SU-DHL-6 (cell line): Measurements from ENCODE around the gene FBXL20.
"Not testable (repeated sequence)": the region's sequence is repeated elsewhere in the genome, so short reads cannot be mapped to it uniquely, and the experiment has no call there.

Source experiments
- H2AFZ ChIP-seq: fragments of 200-600 bp; sonication (generic); 2 replicates; pipeline ENCODE4 v1.6.1; 2014; ENCODE audit warnings: low read depth, mild to moderate bottlenecking, moderate library complexity, mixed read lengths, antibody characterized with exemption, low read length; ENCODE audit not compliant: severe bottlenecking
- H3F3A ChIP-seq: fragments of 200-600 bp; shearing (Covaris generic); 2 replicates; pipeline ENCODE4 v1.6.0; 2016; ENCODE audit warnings: antibody characterized with exemption, mild to moderate bottlenecking; ENCODE audit not compliant: insufficient read depth
- H3K27ac ChIP-seq: fragments of 200-600 bp; sonication (generic); 2 replicates; pipeline ENCODE4 v1.5.1; 2016; ENCODE audit warnings: low read depth, mild to moderate bottlenecking, low read length, moderate library complexity, mixed read lengths
- H3K27me3 ChIP-seq: fragments of 200-600 bp; sonication (generic), shearing (Covaris generic); 2 replicates; pipeline ENCODE4 v1.6.0; 2014; ENCODE audit warnings: mild to moderate bottlenecking, low read length
- H3K36me3 ChIP-seq: fragments of 200-600 bp; sonication (generic); 2 replicates; pipeline ENCODE4 v1.6.1; 2014; ENCODE audit warnings: mild to moderate bottlenecking, low read length, mixed read lengths
- H3K4me2 ChIP-seq: fragments of 300-600, 200-600 bp; shearing (Covaris generic), sonication (generic); 2 replicates; pipeline ENCODE4 v1.6.0; 2014; ENCODE audit warnings: low read length, low read depth, mild to moderate bottlenecking; ENCODE audit not compliant: poor library complexity, severe bottlenecking
- H3K4me3 ChIP-seq: fragments of 200-600 bp; sonication (generic); 2 replicates; pipeline ENCODE4 v1.5.1; 2014; ENCODE audit warnings: antibody characterized with exemption, low read length, mild to moderate bottlenecking, mixed read lengths; ENCODE audit not compliant: insufficient read depth, poor library complexity, severe bottlenecking
- H3K79me2 ChIP-seq: fragments of 200-600 bp; sonication (generic); 2 replicates; pipeline ENCODE4 v1.6.1; 2014; ENCODE audit warnings: mild to moderate bottlenecking, low read length, moderate library complexity; ENCODE audit not compliant: insufficient read depth
- H3K9ac ChIP-seq: fragments of 200-600 bp; sonication (generic); 2 replicates; pipeline ENCODE4 v1.7.0; 2014; ENCODE audit warnings: mild to moderate bottlenecking, low read length
- H3K9me2 ChIP-seq: fragments of 200-600 bp; sonication (generic); replicated peaks from 2 replicates; pipeline ENCODE4 v1.6.1; 2014; ENCODE audit warnings: low read length; ENCODE audit not compliant: insufficient read depth
- H3K9me3 ChIP-seq: fragments of 200-600 bp; sonication (generic); 2 replicates; pipeline ENCODE4 v1.6.1; 2014; ENCODE audit warnings: low read length, mixed read lengths; ENCODE audit not compliant: insufficient read depth
- H4K20me1 ChIP-seq: fragments of 200-600 bp; sonication (generic); 2 replicates; pipeline ENCODE4 v1.6.1; 2014; ENCODE audit warnings: low read depth, mild to moderate bottlenecking, antibody characterized with exemption, low read length, moderate library complexity, mixed read lengths
- EZH2phosphoT487 ChIP-seq: fragments of 200-600 bp; sonication (generic), shearing (Covaris generic); conservative IDR thresholded peaks from 2 replicates; pipeline ENCODE4 v1.6.1; 2018; ENCODE audit warnings: mild to moderate bottlenecking, antibody characterized with exemption, low read length, moderate library complexity, mixed read lengths
- TF ChIP-seq, protein P1 (sequence below): fragments of 200-600 bp; sonication (generic); IDR thresholded peaks from one replicate; pipeline ENCODE4 v1.5.1; 2017; ENCODE audit warnings: antibody characterized with exemption, mild to moderate bottlenecking, low read length, moderate library complexity; ENCODE audit not compliant: insufficient read depth, poor library complexity, severe bottlenecking

The FBXL20 gene

DNA sequence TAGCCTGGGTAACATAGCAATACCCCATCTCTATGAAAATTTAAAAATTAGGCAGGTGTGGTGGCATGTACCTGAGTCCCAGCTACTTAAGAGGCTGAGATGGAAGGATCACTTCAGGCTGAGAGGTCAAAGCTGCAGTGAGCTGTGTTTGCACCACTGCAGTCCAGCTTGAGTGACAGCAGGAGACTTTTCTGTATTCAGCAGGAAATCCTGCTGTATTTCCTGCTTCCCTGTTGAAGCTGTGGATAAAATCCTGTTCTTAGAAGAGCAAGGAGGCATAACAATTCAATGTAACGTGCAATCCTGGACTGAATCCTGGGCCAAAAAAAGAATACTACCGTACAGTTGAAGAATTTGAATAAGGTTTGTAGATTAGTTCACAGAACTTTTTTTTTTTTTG lies 62.2 kb downstream of the FBXL20 start:
- no peak overlapping the region for H3K4me2 ChIP-seq
- H4K20me1 ChIP-seq: no peaks in the 10 kb centered on the region
- no peaks in the 10 kb centered on the region for H3K9me2 ChIP-seq
- no peak overlapping the region for H3K27ac ChIP-seq
- no peaks in the 10 kb centered on the region for H3K79me2 ChIP-seq
- H3F3A ChIP-seq: no peaks in the 10 kb centered on the region
- H3K9me3 ChIP-seq: no peaks in the 10 kb centered on the region
- no peak overlapping the region for H2AFZ ChIP-seq
- no peak overlapping the region for H3K9ac ChIP-seq
- H3K4me3 ChIP-seq: no peak overlapping the region
- no peaks in the 10 kb centered on the region for H3K27me3 ChIP-seq
- TF ChIP-seq, protein P1, sequence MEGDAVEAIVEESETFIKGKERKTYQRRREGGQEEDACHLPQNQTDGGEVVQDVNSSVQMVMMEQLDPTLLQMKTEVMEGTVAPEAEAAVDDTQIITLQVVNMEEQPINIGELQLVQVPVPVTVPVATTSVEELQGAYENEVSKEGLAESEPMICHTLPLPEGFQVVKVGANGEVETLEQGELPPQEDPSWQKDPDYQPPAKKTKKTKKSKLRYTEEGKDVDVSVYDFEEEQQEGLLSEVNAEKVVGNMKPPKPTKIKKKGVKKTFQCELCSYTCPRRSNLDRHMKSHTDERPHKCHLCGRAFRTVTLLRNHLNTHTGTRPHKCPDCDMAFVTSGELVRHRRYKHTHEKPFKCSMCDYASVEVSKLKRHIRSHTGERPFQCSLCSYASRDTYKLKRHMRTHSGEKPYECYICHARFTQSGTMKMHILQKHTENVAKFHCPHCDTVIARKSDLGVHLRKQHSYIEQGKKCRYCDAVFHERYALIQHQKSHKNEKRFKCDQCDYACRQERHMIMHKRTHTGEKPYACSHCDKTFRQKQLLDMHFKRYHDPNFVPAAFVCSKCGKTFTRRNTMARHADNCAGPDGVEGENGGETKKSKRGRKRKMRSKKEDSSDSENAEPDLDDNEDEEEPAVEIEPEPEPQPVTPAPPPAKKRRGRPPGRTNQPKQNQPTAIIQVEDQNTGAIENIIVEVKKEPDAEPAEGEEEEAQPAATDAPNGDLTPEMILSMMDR: no peak
- no peak for TF ChIP-seq EZH2phosphoT487
- H3K36me3 ChIP-seq: no peaks in the 10 kb centered on the region

DNA sequence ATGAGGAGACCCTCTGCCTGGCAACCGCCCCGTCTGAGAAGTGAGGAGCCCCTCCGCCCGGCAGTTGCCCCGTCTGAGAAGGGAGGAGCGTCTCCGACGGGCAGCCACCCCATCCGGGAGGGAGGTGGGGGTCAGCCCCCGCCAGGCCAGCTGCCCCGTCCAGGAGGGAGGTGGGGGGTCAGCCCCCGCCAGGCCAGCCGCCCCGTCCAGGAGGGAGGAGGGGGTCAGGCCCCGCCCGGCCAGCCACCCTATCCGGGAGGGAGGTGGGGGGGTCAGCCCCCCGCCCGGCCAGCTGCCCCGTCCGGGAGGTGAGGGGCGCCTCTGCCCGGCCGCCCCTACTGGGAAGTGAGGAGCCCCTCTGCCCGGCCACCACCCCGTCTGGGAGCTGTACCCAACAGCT lies 63.8 kb downstream of the FBXL20 start:
- not testable (repeated sequence) for H3F3A ChIP-seq, H3K9me2 ChIP-seq, H3K9me3 ChIP-seq, H3K4me2 ChIP-seq, H3K79me2 ChIP-seq, H3K27me3 ChIP-seq, H2AFZ ChIP-seq, H3K4me3 ChIP-seq, H3K9ac ChIP-seq, H3K27ac ChIP-seq, H3K36me3 ChIP-seq, H4K20me1 ChIP-seq

DNA sequence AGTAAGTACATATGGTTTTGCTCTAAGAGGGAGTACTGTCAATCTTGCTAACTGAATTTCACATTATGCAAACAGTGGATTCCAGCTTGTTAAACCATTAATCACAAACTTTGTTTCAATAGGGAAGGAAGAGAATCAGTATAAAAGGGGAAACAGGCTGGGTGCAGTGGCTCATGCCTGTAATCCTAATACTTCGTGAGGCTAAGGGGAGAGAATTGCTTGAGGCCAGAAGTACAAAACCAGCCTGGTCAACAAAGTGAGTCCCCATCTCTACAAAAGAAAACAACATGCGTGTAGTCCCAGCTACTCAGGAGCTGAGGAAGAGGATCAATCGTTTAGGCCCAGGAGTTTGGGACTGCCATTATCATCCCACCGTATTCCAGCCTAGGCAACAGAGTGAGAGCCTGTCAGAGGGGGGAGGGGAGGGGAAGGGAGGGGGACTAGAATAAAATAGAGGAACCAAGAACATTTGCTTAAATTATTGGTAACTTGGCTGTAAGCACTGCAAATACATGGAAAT lies 65.7 kb downstream of the FBXL20 start:
- no peak overlapping the region for H3K4me2 ChIP-seq
- H3K27me3 ChIP-seq: no peaks in the 10 kb centered on the region
- no peak overlapping the region for H3K27ac ChIP-seq
- H3K9ac ChIP-seq: no peak overlapping the region
- H2AFZ ChIP-seq: no peak overlapping the region
- no peaks in the 10 kb centered on the region for H4K20me1 ChIP-seq
- no peaks in the 10 kb centered on the region for H3K36me3 ChIP-seq
- H3K9me2 ChIP-seq: no peaks in the 10 kb centered on the region
- H3K79me2 ChIP-seq: no peaks in the 10 kb centered on the region
- no peak overlapping the region for H3K4me3 ChIP-seq
- H3K9me3 ChIP-seq: no peaks in the 10 kb centered on the region
- H3F3A ChIP-seq: no peaks in the 10 kb centered on the region
- no peak for TF ChIP-seq EZH2phosphoT487
- TF ChIP-seq, protein P1: no peak

DNA sequence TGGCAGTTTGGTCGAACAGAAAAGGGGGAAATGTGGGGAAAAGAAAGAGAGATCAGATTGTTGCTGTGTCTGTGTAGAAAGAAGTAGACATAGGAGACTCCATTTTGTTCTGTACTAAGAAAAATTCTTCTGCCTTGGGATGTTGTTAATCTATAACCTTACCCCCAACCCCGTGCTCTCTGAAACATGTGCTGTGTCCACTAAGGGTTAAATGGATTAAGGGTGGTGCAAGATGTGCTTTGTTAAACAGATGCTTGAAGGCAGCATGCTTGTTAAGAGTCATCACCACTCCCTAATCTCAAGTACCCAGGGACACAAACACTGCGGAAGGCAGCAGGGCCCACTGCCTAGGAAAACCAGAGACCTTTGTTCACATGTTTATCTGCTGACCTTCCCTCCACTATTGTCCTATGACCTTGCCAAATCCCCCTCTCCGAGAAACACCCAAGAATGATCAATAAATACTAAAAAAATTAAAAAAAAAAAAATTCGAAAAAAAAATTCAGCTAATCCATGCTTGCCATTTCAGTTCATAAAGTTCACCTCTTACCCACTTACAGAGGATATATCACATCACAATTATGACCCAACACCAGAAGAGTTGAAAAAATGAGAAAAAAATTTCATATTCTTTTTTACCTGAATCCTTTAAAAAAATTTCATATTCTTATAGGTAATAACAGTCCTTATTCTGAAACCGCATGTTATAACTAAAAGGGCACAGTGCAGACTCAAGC lies 67.2 kb downstream of the FBXL20 start:
- not testable (repeated sequence) for H3K36me3 ChIP-seq, H3K27ac ChIP-seq, H3K9me2 ChIP-seq, H3K4me2 ChIP-seq, H2AFZ ChIP-seq, H3K4me3 ChIP-seq, H3F3A ChIP-seq, H4K20me1 ChIP-seq, H3K9ac ChIP-seq, H3K27me3 ChIP-seq, H3K79me2 ChIP-seq, H3K9me3 ChIP-seq
